ENCODE data around the gene CDK6.

DNA sequence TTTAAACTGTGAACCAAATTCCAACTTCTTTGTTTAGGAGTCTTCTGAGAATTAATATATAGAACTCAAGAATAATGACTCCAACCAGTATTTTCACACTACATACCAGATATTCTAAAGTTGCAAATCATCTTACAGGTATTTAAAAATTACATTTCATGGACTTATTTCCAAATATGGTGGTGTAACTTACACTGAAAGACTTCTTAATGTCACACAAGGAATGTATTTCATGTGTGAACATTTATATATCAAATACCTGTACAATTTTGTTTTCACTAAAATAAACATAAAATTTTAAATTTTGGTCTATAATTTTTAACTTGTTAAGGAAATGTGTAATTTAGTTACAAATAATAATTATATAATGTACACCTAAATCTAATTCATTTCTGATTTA is 2.6 kb upstream of the CDK6 start:
- TF ChIP-seq, protein P1, sequence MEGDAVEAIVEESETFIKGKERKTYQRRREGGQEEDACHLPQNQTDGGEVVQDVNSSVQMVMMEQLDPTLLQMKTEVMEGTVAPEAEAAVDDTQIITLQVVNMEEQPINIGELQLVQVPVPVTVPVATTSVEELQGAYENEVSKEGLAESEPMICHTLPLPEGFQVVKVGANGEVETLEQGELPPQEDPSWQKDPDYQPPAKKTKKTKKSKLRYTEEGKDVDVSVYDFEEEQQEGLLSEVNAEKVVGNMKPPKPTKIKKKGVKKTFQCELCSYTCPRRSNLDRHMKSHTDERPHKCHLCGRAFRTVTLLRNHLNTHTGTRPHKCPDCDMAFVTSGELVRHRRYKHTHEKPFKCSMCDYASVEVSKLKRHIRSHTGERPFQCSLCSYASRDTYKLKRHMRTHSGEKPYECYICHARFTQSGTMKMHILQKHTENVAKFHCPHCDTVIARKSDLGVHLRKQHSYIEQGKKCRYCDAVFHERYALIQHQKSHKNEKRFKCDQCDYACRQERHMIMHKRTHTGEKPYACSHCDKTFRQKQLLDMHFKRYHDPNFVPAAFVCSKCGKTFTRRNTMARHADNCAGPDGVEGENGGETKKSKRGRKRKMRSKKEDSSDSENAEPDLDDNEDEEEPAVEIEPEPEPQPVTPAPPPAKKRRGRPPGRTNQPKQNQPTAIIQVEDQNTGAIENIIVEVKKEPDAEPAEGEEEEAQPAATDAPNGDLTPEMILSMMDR (IDR thresholded peaks at IDR 0.05) = no peak
- TF ChIP-seq POLR2A (IDR thresholded peaks at IDR 0.05) = no peak

Measured in right lobe of liver (tissue), 4 donors.